Measurements from ENCODE around the gene B4GALT4.
"Not testable (repeated sequence)": the region's sequence is repeated elsewhere in the genome, so short reads cannot be mapped to it uniquely, and the experiment has no call there.

Gene B4GALT4

GRCh38 chr3:119240591-119241434 is at the start of gene B4GALT4:
Gene B4GALT4, minus strand, starts transcription at chr3:119240878. Its CDS starts 10,779 bp downstream, at chr3:119230099.
- peak; percentile 74 for DNase-seq

- no peak for DNase-seq
These were observed 48.7 kb upstream of the B4GALT4 start for GRCh38 chr3:119289404-119289770.

- DNase-seq = no peak
These were observed 48.2 kb upstream of the B4GALT4 start for GRCh38 chr3:119288669-119289403.

GRCh38 chr3:119279584-119280243 is 39.0 kb upstream of the B4GALT4 start:
- no peak for DNase-seq

- DNase-seq = no peak
These were observed 38.5 kb upstream of the B4GALT4 start for GRCh38 chr3:119279101-119279554.

GRCh38 chr3:119276680-119277079 is 36.0 kb upstream of the B4GALT4 start:
- no peak for DNase-seq

GRCh38 chr3:119270212-119270611 is 29.5 kb upstream of the B4GALT4 start:
- DNase-seq = not testable (repeated sequence)

GRCh38 chr3:119261055-119261454 is 20.4 kb upstream of the B4GALT4 start:
- DNase-seq = no peak

- DNase-seq = no peak
These were observed 19.1 kb upstream of the B4GALT4 start for GRCh38 chr3:119259821-119260220.

- no peak for DNase-seq
These were observed 18.2 kb upstream of the B4GALT4 start for GRCh38 chr3:119258915-119259314.

- no peak for DNase-seq
These were observed 17.2 kb upstream of the B4GALT4 start for GRCh38 chr3:119257654-119258410.

GRCh38 chr3:119257111-119257510 is 16.4 kb upstream of the B4GALT4 start:
- no peak for DNase-seq

- DNase-seq = no peak
These were observed 14.5 kb upstream of the B4GALT4 start for GRCh38 chr3:119255214-119255613.

GRCh38 chr3:119245778-119246177 is 5.1 kb upstream of the B4GALT4 start:
- no peak for DNase-seq

- DNase-seq = no peak
These were observed 3.0 kb upstream of the B4GALT4 start for GRCh38 chr3:119243712-119244111.

- not testable (repeated sequence) for DNase-seq
These were observed 2.4 kb upstream of the B4GALT4 start for GRCh38 chr3:119243058-119243529.

GRCh38 chr3:119242387-119243057 is 1.8 kb upstream of the B4GALT4 start:
- DNase-seq = not testable (repeated sequence)

GRCh38 chr3:119240101-119240590 is 532 bp downstream of the B4GALT4 start:
- peak; percentile 15 for DNase-seq

- peak; percentile 19 for DNase-seq
These were observed 1.4 kb downstream of the B4GALT4 start for GRCh38 chr3:119239206-119239820.

- peak; percentile 19 for DNase-seq
These were observed 2.3 kb downstream of the B4GALT4 start for GRCh38 chr3:119238363-119238762.

- DNase-seq = no peak
These were observed 3.4 kb downstream of the B4GALT4 start for GRCh38 chr3:119237299-119237698.
